GM21381 (cell line): Measurements from ENCODE around the gene CRADD.
"Not testable (repeated sequence)": the region's sequence is repeated elsewhere in the genome, so short reads cannot be mapped to it uniquely, and the experiment has no call there.

Experiments used
- ATAC-seq: cut with Tn5 transposase; IDR thresholded peaks from one replicate; pipeline ENCODE4 v1.9.1; 2021; ENCODE audit warnings: mild to moderate bottlenecking, moderate library complexity; ENCODE audit not compliant: unreplicated experiment

Gene CRADD

GRCh38 chr12:93780101-93780641 is 103.0 kb downstream of the CRADD start:
- ATAC-seq = no peak

GRCh38 chr12:93780886-93781285 is 103.7 kb downstream of the CRADD start:
- not testable (repeated sequence) for ATAC-seq

DNA sequence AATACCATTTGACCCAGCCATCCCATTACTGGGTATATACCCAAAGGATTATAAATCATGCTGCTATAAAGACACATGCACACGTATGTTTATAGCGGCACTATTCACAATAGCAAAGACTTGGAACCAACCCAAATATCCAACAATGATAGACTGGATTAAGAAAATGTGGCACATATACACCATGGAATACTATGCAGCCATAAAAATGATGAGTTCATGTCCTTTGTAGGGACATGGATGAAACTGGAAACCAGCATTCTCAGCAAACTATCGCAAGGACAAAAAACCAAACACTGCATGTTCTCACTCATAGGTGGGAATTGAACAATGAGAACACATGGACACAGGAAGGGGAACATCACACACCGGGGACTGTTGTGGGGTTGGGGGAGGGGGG is 104.8 kb downstream of the CRADD start:
- ATAC-seq = not testable (repeated sequence)

DNA sequence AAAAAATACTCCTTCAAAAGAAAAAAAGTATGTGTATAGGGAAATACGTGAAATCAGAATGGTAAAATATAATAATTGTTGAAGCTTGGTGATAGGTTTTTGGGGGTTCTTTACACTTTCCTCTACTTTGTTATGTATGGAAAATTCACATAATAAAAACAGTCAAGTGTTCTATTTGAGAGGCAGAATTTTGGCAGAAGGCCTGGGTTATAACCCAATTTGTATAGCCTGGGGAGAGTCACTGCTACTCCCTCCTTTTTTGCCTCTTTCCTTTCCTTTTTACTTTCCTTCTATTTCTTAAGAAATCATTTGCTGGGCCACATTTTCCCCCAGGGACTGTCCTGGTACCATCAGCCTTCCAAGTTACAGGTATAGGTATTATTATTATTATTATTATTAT is 105.7 kb downstream of the CRADD start:
- ATAC-seq = no peak

- ATAC-seq = no peak
Observed at GRCh38 chr12:93783832-93784231, 106.7 kb downstream of the CRADD start.

- ATAC-seq = no peak
Observed at GRCh38 chr12:93784339-93785086, 107.3 kb downstream of the CRADD start.

GRCh38 chr12:93785249-93786010 is 108.3 kb downstream of the CRADD start:
- no peak for ATAC-seq

- no peak for ATAC-seq
Observed at GRCh38 chr12:93786656-93787397, 109.7 kb downstream of the CRADD start.

- ATAC-seq = no peak
Observed at GRCh38 chr12:93788853-93789252, 111.7 kb downstream of the CRADD start.

GRCh38 chr12:93789767-93790166 is 112.6 kb downstream of the CRADD start:
- ATAC-seq = no peak

- no peak for ATAC-seq
Observed at GRCh38 chr12:93790472-93791152, 113.4 kb downstream of the CRADD start.

GRCh38 chr12:93793007-93793406 is 115.8 kb downstream of the CRADD start:
- ATAC-seq = no peak

DNA sequence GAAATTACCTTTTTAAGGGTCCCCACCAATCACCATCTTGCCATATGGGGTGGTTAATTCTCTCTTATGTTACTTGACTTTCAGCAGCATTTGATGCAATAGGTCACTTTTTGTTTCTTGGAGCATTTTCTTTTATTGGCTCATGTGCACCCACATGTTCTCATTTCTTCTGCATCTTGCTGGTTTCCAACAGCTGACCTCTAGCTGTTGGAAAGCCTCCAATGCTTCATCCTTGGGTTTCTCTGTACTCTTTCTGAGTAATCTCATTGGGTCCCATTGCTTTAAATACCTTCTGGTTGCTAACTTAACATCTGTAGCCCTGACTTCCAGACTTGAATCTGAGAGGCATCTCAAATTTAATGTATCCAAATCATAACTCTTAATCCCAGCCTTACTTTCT is 116.8 kb downstream of the CRADD start:
- ATAC-seq = no peak

DNA sequence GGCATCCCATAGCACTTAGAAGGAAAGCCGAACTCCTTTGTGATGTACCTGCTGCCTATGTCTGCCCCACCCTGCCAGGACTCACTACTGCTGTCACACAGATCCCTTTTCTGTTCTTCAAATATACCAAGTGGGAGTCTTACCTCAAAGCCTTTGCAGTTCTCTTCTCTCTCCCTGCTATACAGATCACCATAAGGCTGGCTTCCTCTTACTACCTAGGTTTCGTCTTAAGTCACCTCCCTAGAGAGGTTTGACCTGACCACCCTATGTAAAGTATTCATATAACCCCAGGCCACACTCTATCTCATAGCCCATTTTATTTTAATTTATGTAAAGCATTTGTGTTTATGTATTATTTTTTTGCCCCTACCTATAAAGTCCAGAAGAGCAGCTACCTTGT is 117.6 kb downstream of the CRADD start:
- no peak for ATAC-seq

GRCh38 chr12:93795352-93795751 is 118.2 kb downstream of the CRADD start:
- ATAC-seq = no peak

DNA sequence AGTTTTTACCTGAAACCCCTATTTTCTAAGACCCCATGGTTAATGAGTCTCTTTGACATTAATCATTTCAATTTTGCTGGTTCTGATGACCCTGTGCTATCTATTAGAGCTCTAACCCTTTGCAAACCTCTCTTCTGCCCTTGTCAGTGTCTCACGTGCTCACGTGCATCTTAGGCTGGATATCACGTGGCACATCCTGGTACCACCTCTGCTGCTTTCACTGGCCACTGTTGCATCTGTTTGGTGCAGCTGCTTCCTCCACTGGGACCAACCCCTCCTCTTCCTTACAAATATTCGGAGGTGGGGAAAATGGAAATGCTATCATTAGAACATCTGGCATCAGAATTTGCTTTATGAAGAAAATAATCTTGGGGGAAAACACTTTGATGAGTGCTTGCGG is 119.6 kb downstream of the CRADD start:
- no peak for ATAC-seq

GRCh38 chr12:93798279-93799151 is 121.3 kb downstream of the CRADD start:
- no peak for ATAC-seq

DNA sequence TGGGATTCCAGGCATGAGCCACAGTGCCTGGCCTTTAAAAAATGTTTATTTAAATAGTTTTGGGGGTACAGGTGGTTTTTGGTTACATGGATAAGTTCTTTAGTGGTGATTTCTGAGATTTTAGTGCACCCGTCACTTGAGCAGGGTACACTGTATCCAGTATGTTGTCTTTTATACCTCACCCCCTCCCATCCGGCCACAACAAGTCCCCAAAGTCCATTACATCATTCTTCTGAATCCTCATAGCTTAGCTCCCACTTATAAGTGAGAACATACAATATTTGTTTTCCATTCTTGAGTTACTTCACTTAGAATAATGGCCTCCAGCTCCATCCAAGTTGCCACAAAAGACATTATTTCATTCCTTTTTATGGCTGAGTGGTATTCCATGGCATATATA is 124.5 kb downstream of the CRADD start:
- ATAC-seq = not testable (repeated sequence)

GRCh38 chr12:93802293-93802692 is 125.1 kb downstream of the CRADD start:
- no peak for ATAC-seq
